ENCODE data around the gene PDE7B. TPM values are rescaled to one million over a fixed set of nuclear protein-coding genes. Genes with fewer than 3 reads are reported as not detected.

Gene PDE7B
- total RNA-seq, 1 experiment from 2014 or later = 0.03 TPM

DNA sequence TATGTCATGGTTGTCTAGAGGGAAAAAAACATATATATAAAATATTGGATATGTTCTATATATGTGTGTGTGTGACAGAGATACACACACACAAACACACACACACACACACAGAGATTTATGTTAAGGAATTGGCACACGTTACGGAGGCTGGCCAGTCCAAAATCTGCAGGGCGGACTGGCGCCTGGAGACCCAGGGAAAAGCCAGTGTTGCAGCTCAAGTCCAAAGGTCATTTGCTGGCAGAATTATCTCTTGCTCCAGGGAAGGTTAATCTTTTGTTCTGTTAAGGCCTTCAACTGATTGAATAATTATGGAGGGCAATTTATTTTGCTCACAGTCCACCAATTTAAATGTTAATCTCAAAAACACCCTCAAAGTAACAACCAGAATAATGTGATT, 37.5 kb upstream of the PDE7B start:
- TF ChIP-seq, protein P1, sequence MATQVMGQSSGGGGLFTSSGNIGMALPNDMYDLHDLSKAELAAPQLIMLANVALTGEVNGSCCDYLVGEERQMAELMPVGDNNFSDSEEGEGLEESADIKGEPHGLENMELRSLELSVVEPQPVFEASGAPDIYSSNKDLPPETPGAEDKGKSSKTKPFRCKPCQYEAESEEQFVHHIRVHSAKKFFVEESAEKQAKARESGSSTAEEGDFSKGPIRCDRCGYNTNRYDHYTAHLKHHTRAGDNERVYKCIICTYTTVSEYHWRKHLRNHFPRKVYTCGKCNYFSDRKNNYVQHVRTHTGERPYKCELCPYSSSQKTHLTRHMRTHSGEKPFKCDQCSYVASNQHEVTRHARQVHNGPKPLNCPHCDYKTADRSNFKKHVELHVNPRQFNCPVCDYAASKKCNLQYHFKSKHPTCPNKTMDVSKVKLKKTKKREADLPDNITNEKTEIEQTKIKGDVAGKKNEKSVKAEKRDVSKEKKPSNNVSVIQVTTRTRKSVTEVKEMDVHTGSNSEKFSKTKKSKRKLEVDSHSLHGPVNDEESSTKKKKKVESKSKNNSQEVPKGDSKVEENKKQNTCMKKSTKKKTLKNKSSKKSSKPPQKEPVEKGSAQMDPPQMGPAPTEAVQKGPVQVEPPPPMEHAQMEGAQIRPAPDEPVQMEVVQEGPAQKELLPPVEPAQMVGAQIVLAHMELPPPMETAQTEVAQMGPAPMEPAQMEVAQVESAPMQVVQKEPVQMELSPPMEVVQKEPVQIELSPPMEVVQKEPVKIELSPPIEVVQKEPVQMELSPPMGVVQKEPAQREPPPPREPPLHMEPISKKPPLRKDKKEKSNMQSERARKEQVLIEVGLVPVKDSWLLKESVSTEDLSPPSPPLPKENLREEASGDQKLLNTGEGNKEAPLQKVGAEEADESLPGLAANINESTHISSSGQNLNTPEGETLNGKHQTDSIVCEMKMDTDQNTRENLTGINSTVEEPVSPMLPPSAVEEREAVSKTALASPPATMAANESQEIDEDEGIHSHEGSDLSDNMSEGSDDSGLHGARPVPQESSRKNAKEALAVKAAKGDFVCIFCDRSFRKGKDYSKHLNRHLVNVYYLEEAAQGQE (IDR thresholded peaks at IDR 0.05; ENCODE audit: insufficient read depth in 1 of 2, low read depth in 2 of 2, low read length in 1 of 2) = no peak
- TF ChIP-seq, protein P2, sequence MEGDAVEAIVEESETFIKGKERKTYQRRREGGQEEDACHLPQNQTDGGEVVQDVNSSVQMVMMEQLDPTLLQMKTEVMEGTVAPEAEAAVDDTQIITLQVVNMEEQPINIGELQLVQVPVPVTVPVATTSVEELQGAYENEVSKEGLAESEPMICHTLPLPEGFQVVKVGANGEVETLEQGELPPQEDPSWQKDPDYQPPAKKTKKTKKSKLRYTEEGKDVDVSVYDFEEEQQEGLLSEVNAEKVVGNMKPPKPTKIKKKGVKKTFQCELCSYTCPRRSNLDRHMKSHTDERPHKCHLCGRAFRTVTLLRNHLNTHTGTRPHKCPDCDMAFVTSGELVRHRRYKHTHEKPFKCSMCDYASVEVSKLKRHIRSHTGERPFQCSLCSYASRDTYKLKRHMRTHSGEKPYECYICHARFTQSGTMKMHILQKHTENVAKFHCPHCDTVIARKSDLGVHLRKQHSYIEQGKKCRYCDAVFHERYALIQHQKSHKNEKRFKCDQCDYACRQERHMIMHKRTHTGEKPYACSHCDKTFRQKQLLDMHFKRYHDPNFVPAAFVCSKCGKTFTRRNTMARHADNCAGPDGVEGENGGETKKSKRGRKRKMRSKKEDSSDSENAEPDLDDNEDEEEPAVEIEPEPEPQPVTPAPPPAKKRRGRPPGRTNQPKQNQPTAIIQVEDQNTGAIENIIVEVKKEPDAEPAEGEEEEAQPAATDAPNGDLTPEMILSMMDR (IDR thresholded peaks at IDR 0.05) = no peak
- TF ChIP-seq TCF7L2 (IDR thresholded peaks at IDR 0.05; ENCODE audit: low read depth, low read length) (no peak), SIN3A (IDR thresholded peaks at IDR 0.05; ENCODE audit: borderline replicate concordance, insufficient read depth, low read depth, low read length) (no peak), POLR2AphosphoS5 (IDR thresholded peaks at IDR 0.05; ENCODE audit: low read depth, low read length) (no peak)
- ChIA-PET CTCF (no interaction called here), POLR2A (no interaction called here)
- in situ Hi-C loops (cut with HindIII; ENCODE audit: low pct_unique_long_range_greater_than_20kb, low sequenced_read_pairs) (no loop called here), intact Hi-C loops (cut with micrococcal nuclease; ENCODE audit: unreplicated experiment) (no loop called here)
- Histone ChIP-seq H3K27me3 (ENCODE audit: control insufficient read depth, insufficient read depth, low read length) (no peaks in the 10 kb centered on the region), H3K27ac (ENCODE audit: low read length) (no peak overlapping the region), H3K4me1 (ENCODE audit: control insufficient read depth, insufficient read depth, low read length) (no peaks in the 10 kb centered on the region), H3K36me3 (ENCODE audit: control insufficient read depth, insufficient read depth, low read length) (no peaks in the 10 kb centered on the region), H3K9me3 (ENCODE audit: control insufficient read depth, insufficient read depth, low read depth, low read length) (no peaks in the 10 kb centered on the region), H3K4me3 (ENCODE audit: low read depth in 2 of 2, low read length in 2 of 2) (no peak overlapping the region)
- ATAC-seq (no peak), DNase-seq (ENCODE audit: low read depth, low spot score) (no peak)
- BruUV-seq (replicated peaks) = no TSS peak

DNA sequence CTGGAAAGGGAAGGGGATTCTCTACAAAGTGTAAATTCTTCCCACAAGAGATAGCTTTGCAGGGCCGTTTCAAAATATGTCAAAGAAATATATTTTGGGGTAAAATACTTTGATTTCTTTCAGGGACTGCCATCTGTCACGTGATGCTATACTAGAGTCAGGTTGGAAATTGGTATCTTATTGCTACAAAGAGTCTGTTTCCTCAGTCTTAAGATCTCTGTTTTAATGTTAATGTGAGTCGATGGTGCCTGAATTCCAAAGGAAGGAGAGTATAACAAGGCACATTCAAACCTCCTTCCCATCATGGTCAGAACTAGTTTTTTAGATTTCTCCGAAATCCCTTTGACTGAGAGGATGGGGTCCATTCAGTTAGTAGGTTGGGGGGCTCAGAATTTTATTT, 36.3 kb upstream of the PDE7B start:
- in situ Hi-C loops (cut with HindIII; ENCODE audit: low pct_unique_long_range_greater_than_20kb, low sequenced_read_pairs) = no loop called here
- H3K4me1 ChIP-seq (ENCODE audit: control insufficient read depth, insufficient read depth, low read length) = no peaks in the 10 kb centered on the region
- TF ChIP-seq, protein P1 (IDR thresholded peaks at IDR 0.05; ENCODE audit: insufficient read depth in 1 of 2, low read depth in 2 of 2, low read length in 1 of 2) = no peak
- no peak for TF ChIP-seq TCF7L2 (IDR thresholded peaks at IDR 0.05; ENCODE audit: low read depth, low read length)
- TF ChIP-seq SIN3A (IDR thresholded peaks at IDR 0.05; ENCODE audit: borderline replicate concordance, insufficient read depth, low read depth, low read length) = no peak
- TF ChIP-seq POLR2AphosphoS5 (IDR thresholded peaks at IDR 0.05; ENCODE audit: low read depth, low read length) = no peak
- TF ChIP-seq, protein P2 (IDR thresholded peaks at IDR 0.05) = no peak
- H3K9me3 ChIP-seq (ENCODE audit: control insufficient read depth, insufficient read depth, low read depth, low read length) = no peaks in the 10 kb centered on the region
- ATAC-seq (no peak), DNase-seq (ENCODE audit: low read depth, low spot score) (no peak)
- ChIA-PET POLR2A (no interaction called here), CTCF (no interaction called here)
- intact Hi-C loops (cut with micrococcal nuclease; ENCODE audit: unreplicated experiment) = no loop called here
- no peak overlapping the region for H3K27ac ChIP-seq (ENCODE audit: low read length)
- H3K36me3 ChIP-seq (ENCODE audit: control insufficient read depth, insufficient read depth, low read length) = no peaks in the 10 kb centered on the region
- BruUV-seq (replicated peaks) = no TSS peak
- H3K27me3 ChIP-seq (ENCODE audit: control insufficient read depth, insufficient read depth, low read length) = no peaks in the 10 kb centered on the region
- H3K4me3 ChIP-seq (ENCODE audit: low read depth in 2 of 2, low read length in 2 of 2) = no peak overlapping the region

Measured in Panc1 (cell line).